Right lobe of liver (tissue), 6 donors: ENCODE results near the gene GRID1. TPM values are rescaled to one million over a fixed set of nuclear protein-coding genes. Genes with fewer than 3 reads are reported as not detected.
A peak's percentile ranks its signal among the peaks of the same experiment; 100 is the strongest.

Experiments used
- ATAC-seq, 4 donors: fragments of 200-7000 bp; cut with Tn5 transposase; one replicate each; pipeline ENCODE4 v1.9.1; 2020; ENCODE audit warnings: mild to moderate bottlenecking in 4 of 4, moderate library complexity in 4 of 4
- DNase-seq, 3 donors: peaks; one replicate each; pipeline ENCODE4 v3.0.0-alpha.2; 2020
- H3K27ac ChIP-seq, 3 donors: fragments of 200-600 bp; one replicate each; pipeline ENCODE4 v1.8.0; 2022
- H3K27me3 ChIP-seq, 2 donors: fragments of 200-600 bp; one replicate each; pipeline ENCODE4 v1.8.0; 2022
- H3K36me3 ChIP-seq, 4 donors: fragments of 200-600 bp; sonication (generic) in 1 of 4; one replicate each; pipeline versions ENCODE4 v1.5.1 to v1.8.0; 2017 to 2022; ENCODE audit warnings: control low read depth in 1 of 4
- H3K4me1 ChIP-seq, 4 donors: fragments of 200-600 bp; sonication (generic) in 1 of 4; one replicate each; pipeline versions ENCODE4 v1.5.1 to v1.8.0; 2017 to 2022; ENCODE audit warnings: control low read depth in 1 of 4
- H3K4me3 ChIP-seq, 3 donors: fragments of 200-600 bp; one replicate each; pipeline ENCODE4 v1.8.0; 2022
- H3K9me3 ChIP-seq, 4 donors: fragments of 200-600 bp; sonication (generic) in 1 of 4; one replicate each; pipeline versions ENCODE4 v1.5.1 to v1.8.0; 2017 to 2022; ENCODE audit warnings: control low read depth in 1 of 4
- CTCF ChIP-seq, 4 donors: fragments of 200-600 bp in 3 of 4; fragments of 450-650 bp in 1 of 4; IDR thresholded peaks; one replicate each; pipeline versions ENCODE4 v1.5.1 to v1.8.0; 2016 to 2022; ENCODE audit warnings: antibody characterized with exemption in 4 of 4, mild to moderate bottlenecking in 2 of 4
- POLR2A ChIP-seq: fragments of 450-650 bp; IDR thresholded peaks from one replicate; pipeline ENCODE4 v1.6.1; 2017; ENCODE audit warnings: antibody characterized with exemption, mild to moderate bottlenecking
- WGBS: methylation state at CpG from one replicate; pipeline ENCODE4 v1.1.6; 2018; ENCODE audit warnings: low coverage, low lambda C conversion rate; ENCODE audit not compliant: insufficient coverage; ENCODE audit errors: missing lambda C conversion rate; 5-methylcytosine and 5-hydroxymethylcytosine counted together
- intact Hi-C, 2 donors: fragments of 100-400 bp; cut with DNase I; formaldehyde crosslinking; loops; one replicate each; pipeline versions ENCODE4 v1.11.2 to v1.14.1; 2022
- total RNA-seq, 6 experiments: library from RNA; depleted of rRNA in 2 of 6; stranded (reverse); fragments of >200 nt in 2 of 6; fragmentation: NEBNext Ultra II Directional in 3 of 6; extraction: Animal tissue kit (Norgen Biotek cat#: 25700) in 3 of 6; gene quantifications; one replicate each; pipeline versions ENCODE4 v1.1.0 to v1.2.4, GENCODE V29; 2016 to 2023
- donor health status: DM: no; HTN: yes; CAD: no.
- donor health status: DM: no; HTN: no; CAD: no.
- donor health status: DM: no; HTN: no; CAD: no.
- donor health status: DM: no; HTN: yes; CAD: no.
- donor health status: DM: no; HTN: yes; CAD: no.

The GRID1 gene
- total RNA-seq, 6 experiments from 2014 or later, result 0.05 to 1.9 (median 0.81) TPM

DNA sequence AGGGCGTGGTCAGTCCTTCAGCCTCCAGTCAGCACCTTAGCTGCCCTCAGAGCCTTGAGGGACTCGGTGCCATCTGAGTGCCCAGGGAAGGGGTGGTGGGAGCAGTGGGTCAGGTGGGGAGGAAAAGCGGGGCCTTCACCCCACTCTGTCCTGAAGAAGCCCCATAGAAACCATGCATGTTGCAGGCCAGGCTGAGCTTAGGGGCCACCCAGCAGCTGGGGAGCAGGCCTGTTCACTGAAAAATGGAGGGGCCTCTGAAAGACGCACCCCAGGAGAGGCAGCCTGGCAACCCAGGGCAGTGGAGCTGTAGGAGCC, 144.3 kb downstream of the GRID1 start:
- Histone ChIP-seq H3K27ac (no peak overlapping the region), H3K36me3 (no peaks in the 10 kb centered on the region), H3K4me3 (no peak overlapping the region), H3K4me1 (no peaks in the 10 kb centered on the region), H3K27me3 (no peaks in the 10 kb centered on the region), H3K9me3 (no peaks in the 10 kb centered on the region)
- WGBS, result 83% methylated on average over 1 of the region's 4 CpGs
- peak in 2 of 3 donors; percentile 11 to 22 for DNase-seq
- intact Hi-C loops, result no loop called here
- no peak for ATAC-seq
- TF ChIP-seq CTCF (IDR thresholded peaks at IDR 0.05) (no peak), POLR2A (no peak)

- Histone ChIP-seq H3K36me3 (no peaks in the 10 kb centered on the region), H3K4me3 (no peak overlapping the region), H3K27ac (no peak overlapping the region), H3K9me3 (no peaks in the 10 kb centered on the region), H3K4me1 (no peaks in the 10 kb centered on the region), H3K27me3 (no peaks in the 10 kb centered on the region)
- 64% methylated on average over 5 of the region's 7 CpGs for WGBS
- TF ChIP-seq POLR2A, result no peak
- no peak for TF ChIP-seq CTCF (IDR thresholded peaks at IDR 0.05)
- ATAC-seq (no peak), DNase-seq (no peak)
- intact Hi-C loops, result no loop called here
Measured at GRCh38 chr10:86221442-86222335, 144.9 kb downstream of the GRID1 start.

DNA sequence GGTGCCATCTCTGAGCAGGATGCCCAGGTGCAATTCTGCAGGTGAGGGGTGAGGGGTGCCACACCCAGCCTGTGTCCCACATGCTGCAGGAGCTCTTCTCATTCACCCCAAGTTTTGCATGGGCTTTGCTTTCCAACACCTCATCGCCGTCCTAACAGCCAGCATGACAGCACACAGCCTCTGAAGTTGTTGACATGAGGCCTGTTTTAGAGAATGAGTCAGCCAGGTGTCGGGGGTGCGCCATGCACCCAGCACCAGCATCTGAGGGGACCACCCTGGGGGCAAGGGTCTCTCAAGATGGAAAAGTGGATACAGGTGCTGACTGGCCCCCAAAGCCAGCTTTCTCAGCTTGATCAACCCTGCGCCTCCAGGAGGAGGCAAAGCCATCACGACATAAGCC, 146.0 kb downstream of the GRID1 start:
- H3K4me1 ChIP-seq, result no peaks in the 10 kb centered on the region
- H3K27ac ChIP-seq, result no peak overlapping the region
- H3K9me3 ChIP-seq, result no peaks in the 10 kb centered on the region
- H3K4me3 ChIP-seq, result no peak overlapping the region
- TF ChIP-seq POLR2A, result no peak
- TF ChIP-seq CTCF (IDR thresholded peaks at IDR 0.05), result no peak
- intact Hi-C loops, result no loop called here
- no peaks in the 10 kb centered on the region for H3K27me3 ChIP-seq
- no peaks in the 10 kb centered on the region for H3K36me3 ChIP-seq
- ATAC-seq (no peak), DNase-seq (peak in 1 of 3 donors; percentile 34)
- WGBS, result 76% methylated on average over 4 of the region's 6 CpGs

- intact Hi-C loops, result no loop called here
- 56% methylated on average over 5 of the region's 8 CpGs for WGBS
Measured at GRCh38 chr10:86219271-86219670, 147.3 kb downstream of the GRID1 start.

More at GRCh38 chr10:86219271-86219670, 147.3 kb downstream of the GRID1 start:
- TF ChIP-seq CTCF (IDR thresholded peaks at IDR 0.05), result no peak
- no peak for TF ChIP-seq POLR2A
- no peaks in the 10 kb centered on the region for H3K9me3 ChIP-seq
- no peaks in the 10 kb centered on the region for H3K4me1 ChIP-seq
- peak in 2 of 3 donors; percentile 10 to 40 for DNase-seq
- no peak overlapping the region for H3K27ac ChIP-seq
- H3K36me3 ChIP-seq, result no peaks in the 10 kb centered on the region
- H3K27me3 ChIP-seq, result no peaks in the 10 kb centered on the region
- H3K4me3 ChIP-seq, result no peak overlapping the region
- ATAC-seq, result no peak
